8988T (cell line): ENCODE results near the gene HSPG2.

Experiments used
- DNase-seq: peaks from one replicate; pipeline ENCODE4 v3.0.0; 2011

The HSPG2 gene

GRCh38 chr1:21896652-21897532 is 40.2 kb downstream of the HSPG2 start:
- DNase-seq, result no peak

- DNase-seq, result no peak
Measured at GRCh38 chr1:21896026-21896425, 41.1 kb downstream of the HSPG2 start.

- DNase-seq, result no peak
Measured at GRCh38 chr1:21894034-21894881, 42.9 kb downstream of the HSPG2 start.

GRCh38 chr1:21893046-21893805 is 43.9 kb downstream of the HSPG2 start:
- DNase-seq, result no peak

- DNase-seq, result no peak
Measured at GRCh38 chr1:21891621-21892479, 45.3 kb downstream of the HSPG2 start.

- no peak for DNase-seq
Measured at GRCh38 chr1:21891081-21891480, 46.0 kb downstream of the HSPG2 start.

GRCh38 chr1:21888500-21888899 is 48.6 kb downstream of the HSPG2 start:
- DNase-seq, result no peak

GRCh38 chr1:21887796-21888195 is 49.3 kb downstream of the HSPG2 start:
- DNase-seq, result no peak

GRCh38 chr1:21887216-21887736 is 49.8 kb downstream of the HSPG2 start:
- DNase-seq, result no peak

- DNase-seq, result no peak
Measured at GRCh38 chr1:21886486-21887215, 50.5 kb downstream of the HSPG2 start.

- no peak for DNase-seq
Measured at GRCh38 chr1:21885236-21886037, 51.7 kb downstream of the HSPG2 start.

- DNase-seq, result no peak
Measured at GRCh38 chr1:21884456-21885235, 52.5 kb downstream of the HSPG2 start.

- no peak for DNase-seq
Measured at GRCh38 chr1:21882721-21883415, 54.2 kb downstream of the HSPG2 start.

- DNase-seq, result no peak
Measured at GRCh38 chr1:21881250-21881649, 55.9 kb downstream of the HSPG2 start.

- no peak for DNase-seq
Measured at GRCh38 chr1:21880619-21880970, 56.5 kb downstream of the HSPG2 start.

- DNase-seq, result no peak
Measured at GRCh38 chr1:21879928-21880618, 57.0 kb downstream of the HSPG2 start.

GRCh38 chr1:21878840-21879478 is 58.2 kb downstream of the HSPG2 start:
- no peak for DNase-seq
